GM13976 (cell line): ENCODE data around the gene GRIA4.
A peak's percentile ranks its signal among the peaks of the same experiment; 100 is the strongest.

Experiments
- DNase-seq: peaks from one replicate; pipeline ENCODE4 v3.0.0; 2012; ENCODE audit warnings: low spot score
- CTCF ChIP-seq: IDR thresholded peaks from 2 replicates; pipeline ENCODE4 v1.5.1; 2012; ENCODE audit warnings: borderline replicate concordance, mild to moderate bottlenecking; ENCODE audit not compliant: insufficient read depth; ENCODE audit errors: extremely low read depth, missing control alignments, control extremely low read depth
- in situ Hi-C: fragments of 300-500 bp; cut with MboI; formaldehyde crosslinking; loops from one replicate; pipeline ENCODE4 v1.12.0; 2022; ENCODE audit warnings: low sequenced_read_pairs, mixed read lengths, inconsistent platforms; ENCODE audit not compliant: unreplicated experiment

The GRIA4 gene

DNA sequence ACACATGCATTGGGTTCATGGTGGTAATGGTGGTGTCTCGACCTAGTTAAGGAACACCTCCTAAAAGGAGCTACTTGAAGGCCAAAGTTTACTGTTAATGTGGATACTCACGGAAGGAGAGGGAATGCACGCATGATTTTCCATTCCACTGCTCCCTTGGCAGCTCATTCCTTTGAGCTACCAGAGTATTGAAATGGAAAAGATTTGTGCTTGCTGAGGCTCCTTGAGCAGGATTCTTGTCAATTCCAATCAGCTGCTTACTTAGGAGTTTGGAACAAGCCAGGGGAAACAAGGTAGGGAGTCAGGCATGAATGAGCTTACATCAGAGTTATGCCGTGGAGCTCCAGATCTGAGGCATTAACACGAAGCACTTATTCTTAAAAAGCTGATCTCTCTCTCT is 108.8 kb downstream of the GRIA4 start:
- in situ Hi-C loops: no loop called here
- DNase-seq: no peak
- no peak for TF ChIP-seq CTCF

- in situ Hi-C loops: no loop called here
- peak; percentile 6 for DNase-seq
- TF ChIP-seq CTCF: no peak
Observed at GRCh38 chr11:105719073-105719822, 109.4 kb downstream of the GRIA4 start.

GRCh38 chr11:105720096-105720495 is 110.2 kb downstream of the GRIA4 start:
- no peak for DNase-seq
- in situ Hi-C loops: no loop called here
- no peak for TF ChIP-seq CTCF

- in situ Hi-C loops: no loop called here
- no peak for DNase-seq
- no peak for TF ChIP-seq CTCF
Observed at GRCh38 chr11:105723269-105723668, 113.4 kb downstream of the GRIA4 start.

- in situ Hi-C loops: no loop called here
- DNase-seq: no peak
- TF ChIP-seq CTCF: no peak
Observed at GRCh38 chr11:105732611-105733010, 122.7 kb downstream of the GRIA4 start.

GRCh38 chr11:105734426-105734825 is 124.6 kb downstream of the GRIA4 start:
- no peak for DNase-seq
- in situ Hi-C loops: no loop called here
- no peak for TF ChIP-seq CTCF
